AG09309 (cell line): Measurements from ENCODE around the gene PPP1R16B.

ENCODE experiments used
- DNase-seq: peaks from one replicate; pipeline ENCODE4 v3.0.0-alpha.2; 2010; ENCODE audit warnings: low read depth
- H3K4me3 ChIP-seq: 2 replicates; pipeline ENCODE4 v1.5.1; 2011; ENCODE audit warnings: mild to moderate bottlenecking, low read depth, low read length, moderate library complexity; ENCODE audit not compliant: control insufficient read depth
- TF ChIP-seq, protein P1 (sequence below): IDR thresholded peaks from 2 replicates; pipeline ENCODE4 v1.5.1; 2011; ENCODE audit warnings: mild to moderate bottlenecking, low read depth, low read length, inconsistent platforms; ENCODE audit not compliant: insufficient read depth, control insufficient read depth; ENCODE audit errors: missing control alignments

The PPP1R16B gene

DNA sequence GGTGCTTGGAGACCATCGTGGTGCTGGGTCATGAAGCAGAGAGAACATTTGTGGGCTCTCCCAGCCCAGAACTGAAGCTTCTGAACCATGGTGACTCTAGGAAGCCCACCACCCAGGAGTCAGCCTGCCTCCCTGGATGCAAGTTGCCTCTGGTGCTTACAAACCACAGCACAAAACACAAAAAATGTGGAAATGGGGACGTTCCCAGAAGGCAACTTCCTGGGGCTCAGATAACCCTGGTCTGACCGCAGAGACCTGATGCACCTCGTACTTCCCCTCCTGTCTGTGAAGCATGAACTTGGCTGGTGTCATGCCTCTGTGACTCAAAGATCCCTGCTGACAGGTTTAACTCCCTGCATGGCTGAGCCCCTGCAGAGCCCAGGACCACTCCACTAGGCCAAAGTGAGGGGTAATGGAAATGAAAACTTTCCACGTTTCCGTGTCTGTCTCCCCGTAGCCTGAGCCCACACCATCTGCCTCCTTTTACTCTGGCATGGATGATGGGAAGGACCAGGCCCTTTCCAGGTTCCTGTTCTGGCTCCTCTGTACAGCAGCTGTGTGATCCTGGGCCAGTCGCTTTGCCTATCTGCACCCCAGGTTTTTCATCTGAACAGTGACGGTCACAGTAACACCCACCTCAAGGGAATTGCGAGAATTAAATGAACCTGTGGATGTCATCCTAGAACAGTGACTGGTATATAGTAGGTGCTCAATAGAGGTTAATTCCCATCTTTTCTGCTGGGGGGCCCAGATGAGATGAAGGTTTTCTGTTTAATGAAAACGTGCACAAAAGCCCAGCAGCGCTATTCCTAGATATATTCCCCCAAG lies 57.7 kb downstream of the PPP1R16B start:
- TF ChIP-seq, protein P1, sequence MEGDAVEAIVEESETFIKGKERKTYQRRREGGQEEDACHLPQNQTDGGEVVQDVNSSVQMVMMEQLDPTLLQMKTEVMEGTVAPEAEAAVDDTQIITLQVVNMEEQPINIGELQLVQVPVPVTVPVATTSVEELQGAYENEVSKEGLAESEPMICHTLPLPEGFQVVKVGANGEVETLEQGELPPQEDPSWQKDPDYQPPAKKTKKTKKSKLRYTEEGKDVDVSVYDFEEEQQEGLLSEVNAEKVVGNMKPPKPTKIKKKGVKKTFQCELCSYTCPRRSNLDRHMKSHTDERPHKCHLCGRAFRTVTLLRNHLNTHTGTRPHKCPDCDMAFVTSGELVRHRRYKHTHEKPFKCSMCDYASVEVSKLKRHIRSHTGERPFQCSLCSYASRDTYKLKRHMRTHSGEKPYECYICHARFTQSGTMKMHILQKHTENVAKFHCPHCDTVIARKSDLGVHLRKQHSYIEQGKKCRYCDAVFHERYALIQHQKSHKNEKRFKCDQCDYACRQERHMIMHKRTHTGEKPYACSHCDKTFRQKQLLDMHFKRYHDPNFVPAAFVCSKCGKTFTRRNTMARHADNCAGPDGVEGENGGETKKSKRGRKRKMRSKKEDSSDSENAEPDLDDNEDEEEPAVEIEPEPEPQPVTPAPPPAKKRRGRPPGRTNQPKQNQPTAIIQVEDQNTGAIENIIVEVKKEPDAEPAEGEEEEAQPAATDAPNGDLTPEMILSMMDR, result no peak
- DNase-seq, result no peak
- H3K4me3 ChIP-seq, result no peak overlapping the region

DNA sequence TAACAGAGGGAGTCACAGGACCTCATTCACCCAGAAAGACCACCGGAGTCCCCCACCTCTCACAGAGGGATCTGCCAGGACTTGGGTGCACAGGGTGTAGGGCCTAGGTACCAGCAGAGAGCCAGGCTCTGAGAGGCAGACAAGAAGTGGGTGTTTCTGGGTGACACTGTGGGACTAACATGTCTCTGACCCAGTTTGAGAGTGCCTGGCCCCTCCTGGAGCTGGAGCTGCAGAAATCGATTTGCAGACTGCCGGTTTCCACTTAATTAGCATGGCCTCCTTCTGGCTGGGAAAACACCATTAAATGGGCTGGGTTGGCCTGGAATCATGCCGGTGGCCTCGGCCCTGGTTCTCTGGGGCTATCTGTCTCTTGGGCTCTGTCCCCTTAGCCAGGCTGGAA lies 59.2 kb downstream of the PPP1R16B start:
- TF ChIP-seq, protein P1, result no peak
- DNase-seq, result no peak

DNA sequence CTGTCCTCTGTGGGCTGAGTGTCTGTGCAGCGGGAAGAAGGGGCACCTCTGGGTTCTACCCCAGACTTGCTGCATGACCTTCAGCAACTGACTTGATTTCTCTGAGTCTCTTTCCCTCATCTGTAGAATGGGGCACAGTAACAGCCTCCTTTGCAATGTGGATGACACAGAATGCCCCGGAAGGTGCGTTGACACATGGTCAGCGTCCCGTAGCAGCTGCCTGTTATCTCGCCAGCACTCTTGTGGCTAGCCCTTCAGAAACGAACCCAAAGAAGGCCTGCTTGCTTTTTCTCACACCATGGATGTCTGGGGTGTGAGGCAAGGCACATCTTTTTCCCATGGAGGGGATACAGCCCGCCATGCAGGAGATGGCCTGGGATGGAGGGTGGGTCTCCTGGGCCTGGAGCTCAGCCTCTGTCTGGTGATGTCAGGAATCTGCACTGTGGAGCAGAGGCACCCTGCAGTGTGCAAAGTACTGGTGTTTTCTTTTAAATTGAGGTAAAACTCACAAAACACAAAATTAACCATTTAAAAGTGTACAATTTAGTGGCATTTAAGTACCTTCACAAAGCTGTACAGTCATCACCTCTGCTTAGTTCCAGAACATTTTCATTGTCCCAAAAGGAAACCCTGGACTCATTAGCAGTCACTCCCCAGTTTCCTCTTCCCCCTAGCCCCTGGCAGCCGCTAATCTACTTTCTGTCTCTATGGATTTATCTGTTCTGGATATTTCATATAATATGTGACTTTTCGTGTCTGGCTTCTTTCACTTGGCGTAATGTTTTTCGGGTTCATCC lies 61.0 kb downstream of the PPP1R16B start:
- TF ChIP-seq, protein P1, result no peak
- no peak for DNase-seq
- H3K4me3 ChIP-seq, result no peak overlapping the region

More for the DNA sequence above, 59.2 kb downstream of the PPP1R16B start:
- no peak overlapping the region for H3K4me3 ChIP-seq

DNA sequence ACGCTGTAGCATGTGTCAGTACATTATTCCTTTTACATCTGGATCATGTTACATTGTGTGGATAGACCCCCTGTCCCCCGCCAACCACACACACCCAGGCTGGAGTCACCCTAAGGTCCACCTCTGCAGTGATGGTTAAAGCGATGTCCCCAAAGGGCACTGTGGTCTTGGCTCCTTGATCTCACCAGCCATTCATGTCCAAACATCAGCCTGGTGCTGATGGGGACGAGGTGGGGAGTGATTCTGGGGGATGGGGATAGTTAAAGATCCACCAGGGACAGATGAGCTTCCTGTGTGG lies 61.5 kb downstream of the PPP1R16B start:
- H3K4me3 ChIP-seq, result no peak overlapping the region
- TF ChIP-seq, protein P1, result no peak
- DNase-seq, result no peak

DNA sequence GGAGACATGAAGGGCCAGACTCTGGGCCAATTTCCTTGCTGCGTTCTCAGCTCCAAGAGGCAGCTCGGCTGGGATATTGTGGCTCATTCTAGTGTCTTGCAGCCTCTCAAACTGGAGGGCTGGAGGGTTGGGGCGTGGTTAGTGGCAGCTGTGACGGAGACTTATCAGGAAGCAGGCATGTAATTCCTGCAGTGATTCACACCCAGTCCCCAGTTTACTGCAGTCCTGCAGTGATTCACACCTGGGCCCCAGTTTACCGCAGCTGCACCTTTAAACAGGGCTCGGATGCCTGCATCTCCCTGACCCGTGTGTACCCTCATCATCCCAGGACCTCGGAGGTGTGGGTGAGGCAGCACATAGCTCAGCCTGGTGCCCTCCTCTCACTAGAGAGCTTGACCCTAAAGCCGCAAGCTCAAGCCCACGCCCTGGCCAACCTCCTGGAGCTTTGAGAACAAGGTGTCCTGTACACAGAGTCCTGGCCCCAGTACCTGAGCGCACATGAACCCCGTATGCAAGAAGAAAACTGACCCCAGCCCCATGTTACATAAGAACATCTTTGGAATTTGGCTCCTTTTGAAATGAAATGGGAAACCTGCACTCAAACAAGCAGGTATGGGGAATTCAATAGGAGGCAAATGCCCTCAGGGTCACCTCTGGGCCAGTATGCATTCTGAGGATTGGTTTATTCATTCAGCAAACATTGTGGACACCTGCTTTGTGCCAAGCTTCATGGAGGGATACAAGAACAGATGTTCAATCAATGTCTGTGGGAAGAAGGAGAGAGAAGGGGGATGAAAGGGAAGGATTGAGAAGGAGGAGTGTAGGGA lies 65.4 kb downstream of the PPP1R16B start:
- no peak overlapping the region for H3K4me3 ChIP-seq
- TF ChIP-seq, protein P1, result no peak
- no peak for DNase-seq

DNA sequence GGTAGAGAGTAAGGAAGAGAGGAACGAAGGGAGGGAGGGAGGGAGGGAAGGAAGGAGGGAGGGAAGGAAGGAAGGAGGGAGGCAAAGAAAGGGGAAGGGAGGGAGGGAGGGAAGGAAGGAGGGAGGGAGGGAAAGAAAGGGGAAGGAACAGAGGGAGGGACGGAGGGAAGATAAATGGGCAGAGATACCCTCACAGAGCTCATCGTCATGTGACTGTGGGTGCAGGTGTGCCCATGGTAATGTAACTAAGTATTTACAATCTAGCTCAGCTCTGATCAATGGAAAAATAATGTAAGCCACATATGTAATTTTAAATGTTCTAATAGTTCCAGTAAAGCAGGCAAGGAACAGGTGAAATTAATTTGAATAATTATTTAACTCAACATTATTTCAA lies 66.1 kb downstream of the PPP1R16B start:
- DNase-seq, result no peak
- no peak overlapping the region for H3K4me3 ChIP-seq
- TF ChIP-seq, protein P1, result no peak
